Measurements from ENCODE around the gene EFL1.
"Not testable (repeated sequence)": the region's sequence is repeated elsewhere in the genome, so short reads cannot be mapped to it uniquely, and the experiment has no call there.

Gene EFL1

GRCh38 chr15:82195818-82196217, 66.7 kb downstream of the EFL1 start:
- not testable (repeated sequence) for DNase-seq

GRCh38 chr15:82194488-82194887, 68.0 kb downstream of the EFL1 start:
- not testable (repeated sequence) for DNase-seq

GRCh38 chr15:82193435-82193834, 69.1 kb downstream of the EFL1 start:
- not testable (repeated sequence) for DNase-seq

GRCh38 chr15:82192394-82192793, 70.1 kb downstream of the EFL1 start:
- not testable (repeated sequence) for DNase-seq

GRCh38 chr15:82186719-82187406, 75.7 kb downstream of the EFL1 start:
- no peak for DNase-seq

- DNase-seq, result no peak
Measured at GRCh38 chr15:82186161-82186560, 76.4 kb downstream of the EFL1 start.

GRCh38 chr15:82184776-82185175, 77.8 kb downstream of the EFL1 start:
- DNase-seq, result no peak

GRCh38 chr15:82184355-82184754, 78.2 kb downstream of the EFL1 start:
- DNase-seq, result no peak

GRCh38 chr15:82183121-82184031, 79.2 kb downstream of the EFL1 start:
- DNase-seq, result no peak

GRCh38 chr15:82181371-82181770, 81.2 kb downstream of the EFL1 start:
- DNase-seq, result no peak

GRCh38 chr15:82178061-82178460, 84.5 kb downstream of the EFL1 start:
- no peak for DNase-seq

- no peak for DNase-seq
Measured at GRCh38 chr15:82177291-82178010, 85.1 kb downstream of the EFL1 start.

GRCh38 chr15:82176542-82176941, 86.0 kb downstream of the EFL1 start:
- DNase-seq, result no peak

GRCh38 chr15:82174471-82175235, 87.9 kb downstream of the EFL1 start:
- DNase-seq, result no peak

- DNase-seq, result no peak
Measured at GRCh38 chr15:82173108-82173507, 89.4 kb downstream of the EFL1 start.

- no peak for DNase-seq
Measured at GRCh38 chr15:82172506-82172905, 90.0 kb downstream of the EFL1 start.

- DNase-seq, result no peak
Measured at GRCh38 chr15:82168757-82169156, 93.8 kb downstream of the EFL1 start.

GRCh38 chr15:82168296-82168695, 94.2 kb downstream of the EFL1 start:
- DNase-seq, result no peak

- DNase-seq, result no peak
Measured at GRCh38 chr15:82165948-82166376, 96.6 kb downstream of the EFL1 start.

- no peak for DNase-seq
Measured at GRCh38 chr15:82159922-82160321, 102.6 kb downstream of the EFL1 start.

GRCh38 chr15:82158811-82159210, 103.7 kb downstream of the EFL1 start:
- DNase-seq, result no peak

- no peak for DNase-seq
Measured at GRCh38 chr15:82150645-82151044, 111.9 kb downstream of the EFL1 start.
